Embryonic facial prominence (tissue), 1 donor: ENCODE data around the gene ZDHHC14.

ENCODE experiments used
- DNase-seq: peaks from one replicate; pipeline ENCODE4 v3.0.0-alpha.2; 2016; ENCODE audit errors: extremely low spot score

ZDHHC14 gene

DNA sequence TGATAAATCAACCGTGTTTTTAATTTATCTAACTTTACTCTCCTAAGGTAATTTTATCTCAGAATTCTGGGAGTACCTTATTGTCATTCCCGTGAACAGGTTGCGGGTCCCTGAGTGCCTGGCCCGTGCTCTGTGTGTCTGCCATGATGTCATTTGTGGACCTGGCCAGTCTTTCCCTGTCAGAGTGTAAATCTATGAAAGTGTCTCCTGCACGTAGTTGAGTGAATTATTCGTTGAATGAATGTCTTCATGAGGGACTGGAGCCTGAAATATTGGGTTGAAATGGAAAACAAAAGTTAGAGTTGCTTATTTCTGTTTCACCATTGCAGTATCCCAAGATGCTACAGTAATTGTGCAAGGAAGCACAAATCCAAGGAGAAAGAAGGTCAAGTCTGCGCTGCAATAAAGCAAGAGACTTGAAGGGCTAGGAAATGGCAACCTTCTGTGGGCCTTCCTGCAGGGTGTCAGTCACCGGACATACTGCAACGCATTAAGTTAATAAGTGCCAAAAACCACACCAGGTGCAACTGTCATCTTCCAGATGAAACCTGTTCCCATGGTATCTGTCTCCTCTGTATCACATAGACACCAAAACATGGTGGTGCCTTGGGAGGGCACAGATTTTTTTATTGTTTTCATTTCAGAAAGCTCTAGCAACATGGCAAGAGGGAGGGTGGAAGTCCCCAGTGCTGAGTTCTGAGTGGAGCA lies 135.5 kb downstream of the ZDHHC14 start:
- DNase-seq: no peak

DNA sequence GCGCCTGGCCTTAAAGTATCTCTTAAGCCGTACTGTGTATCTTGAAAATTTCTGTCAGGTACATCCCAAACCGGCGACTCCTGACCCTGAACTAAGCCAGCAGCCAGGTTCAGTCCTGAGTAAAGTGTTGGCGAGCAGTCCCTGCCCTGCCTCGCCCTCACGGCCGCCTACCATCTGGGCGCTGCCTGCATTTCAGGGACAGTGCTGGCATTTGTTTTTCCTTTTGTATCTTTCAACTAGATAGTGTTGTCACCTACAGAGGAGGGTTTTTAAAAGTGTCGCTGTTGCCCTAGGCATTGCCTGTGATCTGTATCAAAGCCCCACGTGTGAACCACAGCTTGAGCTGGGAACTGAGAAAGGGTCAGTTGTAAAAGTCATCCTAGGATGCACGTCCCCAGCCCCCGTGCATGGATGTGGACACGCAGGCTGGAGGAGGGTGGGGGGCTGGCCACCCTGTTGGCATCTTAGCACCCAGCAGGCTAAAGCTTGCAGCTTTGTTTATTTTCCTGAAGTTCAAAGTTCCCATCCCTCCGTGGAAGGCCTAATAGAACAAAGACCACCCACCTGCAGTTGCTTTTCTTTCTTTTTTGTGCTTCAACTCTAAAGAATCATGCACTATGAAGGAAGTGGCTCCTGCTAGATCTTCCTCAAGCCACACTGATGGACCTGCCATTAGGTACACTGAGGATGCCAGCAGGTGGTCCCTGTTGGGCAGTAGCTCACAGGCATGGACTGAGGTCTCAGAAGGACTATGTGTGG lies 136.8 kb downstream of the ZDHHC14 start:
- DNase-seq: no peak

DNA sequence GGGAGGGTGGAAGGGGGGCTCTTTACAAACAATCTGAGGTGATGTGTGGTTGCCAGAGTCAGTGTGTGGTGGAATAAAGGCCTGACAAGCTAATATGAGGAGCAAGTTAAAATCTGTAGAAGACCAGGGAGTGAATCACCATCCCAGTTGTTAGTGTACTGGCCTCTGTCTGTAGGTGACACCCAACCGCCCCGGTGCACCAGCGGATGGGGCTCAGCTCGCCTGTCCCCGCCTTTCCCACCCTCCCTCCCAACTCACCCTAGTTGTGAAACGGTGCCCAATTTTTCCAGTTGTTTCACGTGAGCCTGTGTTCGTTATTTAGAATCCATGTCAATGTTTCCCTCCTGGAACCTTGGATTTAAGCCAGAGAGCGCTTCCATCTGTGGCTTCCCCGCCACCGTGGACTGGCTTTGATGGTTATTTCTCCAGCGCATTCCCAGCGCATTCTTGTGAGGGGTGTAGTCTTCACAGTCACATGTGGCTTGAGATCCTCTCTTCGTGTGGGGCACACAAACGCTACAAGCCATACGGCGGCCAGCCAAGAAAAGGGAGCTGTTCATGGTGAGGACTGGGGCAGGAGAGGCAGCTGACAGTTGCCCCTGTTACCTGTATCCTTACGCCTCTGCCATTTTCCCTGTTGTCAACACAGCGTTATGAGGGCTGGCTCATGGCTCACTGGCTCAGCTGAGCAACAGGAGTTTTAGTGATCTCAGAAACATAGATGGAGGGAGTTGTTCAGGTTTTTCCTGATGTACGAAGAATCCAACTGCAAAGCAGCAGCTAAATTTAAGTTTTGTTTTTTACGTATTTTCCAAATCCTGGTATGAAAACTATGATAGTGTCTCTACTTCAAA lies 137.6 kb downstream of the ZDHHC14 start:
- no peak for DNase-seq

DNA sequence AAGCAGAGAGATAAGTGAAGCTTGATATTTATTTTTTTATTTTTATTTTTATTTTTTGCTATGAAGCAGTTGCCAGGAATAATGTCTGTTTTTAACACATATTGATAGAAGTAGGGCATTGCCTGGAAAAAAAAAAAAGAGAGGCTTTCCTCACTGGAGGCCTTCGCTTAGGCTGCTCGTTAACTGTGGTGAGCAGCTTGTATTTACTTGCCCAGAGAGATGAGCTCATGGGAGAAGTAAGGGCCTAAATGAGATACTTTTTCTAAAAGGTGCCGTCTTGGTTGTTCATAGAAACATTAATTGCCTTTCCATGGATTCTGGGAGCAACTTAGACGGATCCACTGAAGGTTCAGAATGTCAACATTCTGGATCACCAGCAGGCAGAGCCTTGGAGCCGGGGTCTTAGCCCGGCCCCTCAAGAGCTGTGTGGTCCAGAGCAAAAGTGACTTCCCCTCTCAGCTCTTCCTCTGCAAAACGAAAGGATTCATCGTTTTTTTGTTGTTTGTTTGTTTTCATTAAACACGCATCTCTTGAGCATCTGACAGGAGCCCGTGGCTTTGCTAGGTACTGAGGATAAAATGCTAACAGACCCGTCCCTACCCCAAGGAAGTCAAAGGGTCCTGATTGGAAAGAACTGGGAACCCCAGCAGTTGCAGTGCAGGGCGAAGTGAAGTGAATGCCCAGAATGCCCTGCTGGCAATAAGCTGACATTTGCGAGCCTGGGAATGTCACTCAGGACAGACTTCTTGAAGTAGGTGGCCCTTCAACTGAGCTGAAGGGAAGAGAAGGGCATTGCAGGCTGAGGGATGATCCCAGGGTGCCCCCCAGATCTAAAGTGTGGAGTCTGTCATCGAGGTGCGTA lies 138.5 kb downstream of the ZDHHC14 start:
- no peak for DNase-seq

DNA sequence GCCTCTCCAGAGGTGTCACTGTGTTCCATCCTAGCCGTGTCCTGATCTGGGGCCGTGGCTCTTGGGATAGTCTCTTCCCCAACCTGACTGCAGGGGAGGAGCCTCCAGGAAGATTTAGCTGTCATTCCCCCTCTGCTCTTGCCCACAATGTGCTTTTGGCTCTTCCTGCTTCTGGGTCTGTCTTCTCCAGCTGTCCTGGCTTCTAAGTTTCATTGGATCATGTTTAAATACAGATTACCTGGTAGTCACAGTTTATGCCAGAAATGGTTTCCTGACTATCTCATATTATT lies 139.1 kb downstream of the ZDHHC14 start:
- no peak for DNase-seq

DNA sequence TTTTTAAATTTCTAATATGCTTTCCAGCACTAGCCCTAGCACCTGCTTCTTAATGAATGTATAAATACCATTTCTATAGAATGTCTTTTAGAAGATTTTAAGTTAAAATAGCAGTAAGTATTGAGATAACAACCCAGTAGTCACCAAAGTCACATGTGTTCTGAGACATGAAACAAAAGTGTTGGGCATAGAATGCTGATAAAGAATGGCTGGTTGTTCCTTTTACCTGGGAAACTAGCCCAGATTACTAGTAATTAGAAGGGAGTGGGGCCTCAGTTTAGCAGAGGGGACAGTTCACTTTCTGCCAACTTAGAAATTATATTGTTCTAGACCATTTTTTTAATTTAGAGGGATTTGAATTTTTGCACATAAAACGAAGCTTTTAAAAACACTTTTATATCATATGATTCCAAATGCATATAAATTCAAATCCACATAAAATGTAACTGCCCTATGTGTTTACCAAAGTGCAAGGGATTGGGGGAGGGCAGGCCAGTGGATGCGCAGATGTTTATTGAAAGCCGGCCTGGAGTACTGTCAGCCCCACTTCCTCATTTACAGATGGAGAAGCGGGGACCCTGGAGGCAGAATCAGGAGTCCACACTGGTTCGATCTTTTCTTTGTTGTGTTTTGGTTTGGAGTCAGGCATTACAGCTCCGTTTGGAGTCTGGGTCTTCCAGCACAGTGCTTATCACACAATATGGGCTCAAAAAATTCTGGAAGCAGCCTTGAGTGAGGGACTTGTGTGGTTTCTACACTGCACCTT lies 139.8 kb downstream of the ZDHHC14 start:
- no peak for DNase-seq

DNA sequence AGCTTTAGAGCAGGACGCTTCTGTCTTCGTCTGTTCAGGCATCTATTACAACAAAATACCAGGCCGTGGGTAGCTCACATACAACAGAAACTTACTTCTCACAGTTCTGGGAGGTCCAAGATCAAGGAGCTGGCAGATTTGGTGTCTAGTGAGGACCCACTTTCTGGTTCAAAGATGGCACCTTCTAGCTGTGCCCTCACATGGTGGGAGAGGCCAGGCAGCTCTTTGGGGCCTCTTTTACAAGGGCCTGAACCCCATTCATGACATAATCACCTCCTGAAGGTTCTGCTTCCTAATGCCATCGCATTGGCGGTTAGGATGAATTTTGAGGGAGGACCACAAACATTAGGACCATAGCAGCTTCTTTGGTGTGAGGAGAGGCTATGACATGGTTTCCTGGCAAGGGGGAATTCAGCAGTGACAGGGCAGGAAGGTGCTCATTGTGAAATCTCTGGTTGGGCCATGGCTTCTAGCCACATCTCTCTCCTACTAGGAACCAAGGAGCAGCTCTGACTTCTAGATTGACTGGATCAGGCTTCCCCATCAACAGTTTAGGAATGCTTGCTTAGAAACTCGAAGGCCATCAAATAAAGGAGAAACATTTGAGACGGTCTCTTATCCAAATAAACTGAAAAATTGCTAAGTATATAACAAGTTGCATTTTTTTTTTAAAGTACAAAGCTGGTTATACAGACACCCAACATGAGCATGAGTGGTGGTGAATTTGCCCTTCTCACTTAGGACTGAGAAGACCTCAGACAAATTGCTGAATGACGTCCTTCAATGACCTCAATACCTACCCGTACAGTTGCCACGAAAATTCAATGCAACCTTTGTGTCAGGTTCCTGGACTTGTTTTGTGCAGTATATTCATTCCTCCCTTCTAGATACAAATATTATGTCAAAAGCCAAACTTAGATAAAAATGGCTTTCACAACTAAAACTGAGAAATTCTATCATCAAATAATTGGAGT lies 140.7 kb downstream of the ZDHHC14 start:
- DNase-seq: no peak

DNA sequence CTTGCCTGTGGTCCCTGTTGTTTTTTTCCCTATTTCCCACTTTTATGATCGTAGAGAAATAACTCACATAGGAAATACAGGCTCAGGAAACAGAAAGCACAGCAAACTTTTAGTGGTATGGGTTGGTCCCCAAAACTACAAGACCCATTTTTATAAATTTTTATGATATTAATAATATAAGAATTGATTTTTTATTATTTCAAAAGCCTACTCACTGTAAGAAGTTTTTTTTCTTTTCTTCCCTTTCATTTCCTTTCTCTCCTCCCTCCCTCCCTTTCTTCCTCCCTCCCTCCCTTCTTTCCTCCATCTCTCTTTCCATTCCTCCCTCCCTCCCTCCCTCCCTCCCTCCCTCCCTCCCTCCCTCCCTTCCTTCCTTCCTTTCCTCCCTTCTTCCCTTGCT lies 141.5 kb downstream of the ZDHHC14 start:
- no peak for DNase-seq

DNA sequence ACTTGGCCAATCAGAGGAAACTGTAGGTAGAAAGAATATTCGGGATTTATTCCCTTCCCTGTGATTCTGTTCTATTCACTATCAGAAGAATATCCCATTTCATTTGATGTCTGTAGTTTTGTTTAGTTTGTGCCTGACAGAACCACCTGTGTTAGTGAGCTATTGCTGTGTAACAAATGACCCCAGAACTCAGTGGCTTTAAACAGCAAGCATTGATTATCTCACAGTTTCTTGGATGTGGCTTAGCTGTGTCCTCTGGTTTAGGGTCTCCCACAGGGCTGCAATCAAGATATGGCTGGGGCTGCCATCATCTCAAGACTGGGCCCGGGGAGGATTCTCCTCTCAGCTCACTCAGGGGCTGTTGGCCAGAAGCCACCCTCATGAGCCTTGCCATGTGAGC lies 143.7 kb downstream of the ZDHHC14 start:
- DNase-seq: no peak

DNA sequence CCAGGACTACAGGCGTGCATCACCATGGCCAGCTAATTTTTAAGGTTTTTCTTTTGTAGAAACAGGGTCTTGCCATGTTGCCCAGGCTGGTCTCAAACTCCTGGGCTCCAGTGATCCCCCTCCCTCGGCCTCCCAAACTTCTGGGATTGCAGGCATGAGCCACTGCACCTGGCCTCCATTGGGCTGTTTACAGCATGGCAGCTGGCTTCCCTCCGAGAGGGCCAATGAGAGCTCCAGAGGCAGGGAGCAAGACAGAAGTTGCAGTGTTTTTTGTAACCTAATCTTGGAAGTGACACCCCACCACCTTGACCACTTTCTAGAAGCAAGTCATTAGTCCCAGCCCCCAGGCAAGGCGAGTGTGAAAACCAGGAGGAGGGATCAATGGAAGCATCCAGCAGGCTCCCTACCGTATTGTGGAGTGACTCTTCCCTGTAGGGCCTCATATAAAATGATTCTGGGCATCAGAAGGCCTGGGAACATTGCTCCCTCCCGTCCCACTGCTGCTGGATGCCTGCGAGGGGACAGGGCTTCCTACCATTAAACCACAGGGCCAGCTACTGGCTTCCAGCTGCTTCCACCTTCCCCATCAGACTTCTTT lies 144.4 kb downstream of the ZDHHC14 start:
- no peak for DNase-seq

DNA sequence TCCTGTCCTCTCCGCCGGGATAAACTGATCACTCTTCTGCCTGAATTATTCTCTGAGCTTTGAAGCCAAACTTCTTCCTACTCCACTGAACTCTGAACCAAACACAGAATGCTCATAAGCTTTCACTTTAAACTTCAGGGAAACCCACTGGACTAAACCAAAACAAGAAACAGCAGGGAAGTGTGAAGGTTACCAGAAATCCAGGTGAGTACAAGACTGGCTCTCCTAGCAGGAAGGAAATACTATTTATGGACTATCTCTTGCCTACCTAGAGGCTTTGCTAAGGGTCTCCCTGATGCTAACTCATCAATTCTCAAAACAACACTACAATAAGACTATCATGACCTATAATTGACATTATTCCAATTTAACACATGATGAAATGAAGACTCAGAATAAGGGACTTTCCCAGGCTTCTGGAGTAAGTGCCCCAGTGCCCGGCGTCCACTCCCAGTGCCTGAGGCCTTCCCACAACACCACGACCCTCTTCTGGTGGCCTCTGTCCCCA lies 145.0 kb downstream of the ZDHHC14 start:
- no peak for DNase-seq

DNA sequence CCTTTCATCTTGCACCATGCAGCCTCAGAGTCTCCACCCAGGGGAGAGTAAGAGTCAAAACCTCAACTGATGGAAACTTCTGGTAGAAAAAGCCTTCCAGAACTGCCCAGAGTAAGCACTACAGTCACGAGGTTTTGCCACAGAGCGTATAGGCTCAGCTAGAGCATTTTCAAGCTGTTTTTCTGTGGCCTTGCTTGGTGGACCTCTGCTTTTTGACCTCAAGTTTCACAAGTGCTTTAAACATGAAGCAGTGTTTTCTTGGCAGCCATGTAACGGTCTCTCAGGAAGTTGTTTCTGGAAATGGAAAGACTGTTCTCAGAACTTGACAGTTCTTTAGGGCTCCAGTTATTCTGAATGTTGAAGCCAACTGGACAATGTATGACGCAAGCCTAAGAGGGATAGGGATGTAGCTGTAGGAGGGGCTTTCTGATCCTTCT lies 146.5 kb downstream of the ZDHHC14 start:
- DNase-seq: no peak

DNA sequence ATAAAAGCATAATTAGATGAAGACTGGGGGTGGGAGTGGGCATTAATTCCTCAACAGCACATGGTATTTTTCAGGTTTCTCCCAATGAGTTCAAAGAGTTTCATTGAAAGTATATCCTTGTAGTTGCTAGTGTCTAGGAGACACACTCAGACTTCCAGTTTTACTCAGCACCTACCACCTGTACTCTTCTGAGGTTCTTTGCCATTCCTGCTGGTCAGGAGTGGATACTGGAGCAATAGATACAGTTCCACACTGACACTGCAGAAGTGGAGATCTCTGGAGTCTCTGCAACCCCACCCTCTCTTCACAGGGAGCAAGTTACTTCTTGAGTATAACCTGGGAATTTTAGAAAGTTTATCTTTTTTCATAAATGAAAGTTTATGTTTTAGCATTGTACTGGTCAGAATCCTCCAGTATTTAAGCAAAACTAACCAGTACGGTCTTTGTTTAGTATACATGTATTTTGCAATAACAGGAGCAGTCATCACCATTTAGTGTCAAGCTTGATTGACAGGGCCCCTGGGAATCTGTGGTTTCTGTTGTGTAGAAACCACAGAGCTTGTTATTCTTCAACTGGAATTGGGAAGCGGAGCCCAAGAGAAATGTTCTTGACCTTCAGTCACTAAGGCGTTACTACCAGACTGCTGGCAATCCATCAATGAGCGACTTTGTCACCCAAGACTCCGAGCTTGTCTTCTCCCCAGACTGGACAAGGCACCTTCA lies 148.1 kb downstream of the ZDHHC14 start:
- DNase-seq: no peak

DNA sequence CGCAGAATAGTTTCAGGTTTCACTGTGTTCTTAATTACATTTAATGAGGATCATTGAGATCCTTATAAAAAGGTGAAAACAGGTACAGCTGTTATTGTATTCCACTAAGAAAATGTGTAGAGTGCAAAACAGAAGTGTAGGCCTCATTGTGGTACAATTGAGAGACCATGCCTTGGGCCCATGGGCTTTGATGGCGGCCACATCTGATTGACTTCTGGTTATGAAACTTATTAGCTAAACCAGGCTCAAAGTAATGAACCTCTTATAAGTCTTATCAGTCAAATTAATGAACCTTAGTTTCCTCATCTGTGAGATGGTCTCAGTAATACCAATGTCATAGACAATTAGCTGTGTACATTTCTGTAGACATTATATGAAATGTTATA lies 148.7 kb downstream of the ZDHHC14 start:
- DNase-seq: no peak

DNA sequence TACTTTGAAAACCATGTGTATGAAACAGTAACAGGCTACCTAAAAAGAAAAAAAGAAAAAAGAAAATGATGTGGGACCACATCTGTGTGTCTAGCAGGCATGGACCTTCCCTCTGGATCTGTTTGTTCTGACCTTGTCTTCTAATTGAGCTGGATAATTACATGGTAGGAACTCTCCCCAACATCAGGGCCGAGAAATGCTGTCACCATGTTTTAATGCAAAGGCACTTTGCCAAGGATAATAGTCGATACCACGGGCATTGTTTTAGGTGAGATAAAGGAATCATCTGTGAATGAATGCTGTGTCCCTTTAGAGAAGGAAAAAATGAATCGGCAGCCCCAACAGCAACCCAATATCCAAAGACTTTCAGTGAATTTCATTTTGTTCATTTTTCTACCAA lies 149.1 kb downstream of the ZDHHC14 start:
- no peak for DNase-seq

DNA sequence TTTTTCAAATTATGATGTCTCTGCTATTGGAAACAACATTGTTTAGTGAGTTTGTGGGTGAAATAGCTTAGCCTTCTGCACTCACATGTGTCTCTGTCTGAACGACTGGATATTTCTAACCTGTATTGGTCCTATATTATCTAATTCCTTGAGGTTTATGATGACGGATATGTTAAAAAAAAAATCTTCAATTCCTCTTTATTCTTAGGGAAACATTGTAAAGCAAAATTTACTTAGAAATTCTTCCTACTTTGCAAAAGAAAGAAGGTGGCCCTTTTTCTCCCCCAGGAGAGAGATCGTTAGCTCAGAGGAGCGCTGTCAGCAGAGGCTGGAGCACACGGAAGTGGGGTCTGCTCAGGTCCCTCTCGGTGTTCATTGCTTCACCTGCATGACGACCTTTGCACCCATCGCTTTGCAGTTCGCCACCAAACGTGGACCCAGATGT lies 149.8 kb downstream of the ZDHHC14 start:
- DNase-seq: no peak

DNA sequence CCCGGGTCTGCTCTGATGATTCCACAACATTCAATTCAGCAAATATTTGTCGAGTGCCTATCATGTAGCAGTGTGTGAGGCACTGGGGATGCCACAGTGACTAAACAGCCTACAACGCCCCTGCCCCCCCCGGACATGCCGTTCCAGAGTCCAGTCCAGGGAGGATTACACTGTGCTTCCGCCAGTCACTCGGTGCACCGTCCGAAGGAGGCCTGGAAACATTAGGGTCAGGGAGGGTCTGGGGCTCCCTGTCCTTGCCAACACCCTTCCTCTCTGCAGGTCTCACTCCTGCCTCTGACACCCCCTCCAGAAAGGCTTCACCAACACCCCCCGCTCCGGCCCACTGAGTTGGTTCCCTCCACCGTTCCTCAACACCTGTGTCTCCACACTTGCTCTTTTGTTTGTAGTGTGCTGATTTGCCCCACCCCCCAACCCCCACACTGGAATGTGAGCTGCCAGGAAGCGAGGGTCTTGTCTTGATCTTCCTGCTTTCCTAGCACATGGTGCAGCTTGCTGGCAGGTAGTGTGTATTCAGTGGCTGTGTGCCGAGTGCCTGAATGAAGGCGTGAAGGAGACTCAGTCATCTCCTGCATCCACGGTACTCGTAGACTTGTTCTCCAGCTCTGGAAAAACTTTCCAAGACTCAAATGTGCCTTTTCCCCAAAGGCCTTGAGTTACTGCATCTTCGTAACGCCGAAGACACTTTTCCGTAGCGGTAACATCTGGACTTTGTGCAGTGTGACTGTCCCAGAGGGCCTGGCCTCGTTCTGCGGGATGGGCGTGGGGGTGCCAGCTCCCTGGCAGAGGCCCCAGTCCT lies 150.4 kb downstream of the ZDHHC14 start:
- DNase-seq: no peak

DNA sequence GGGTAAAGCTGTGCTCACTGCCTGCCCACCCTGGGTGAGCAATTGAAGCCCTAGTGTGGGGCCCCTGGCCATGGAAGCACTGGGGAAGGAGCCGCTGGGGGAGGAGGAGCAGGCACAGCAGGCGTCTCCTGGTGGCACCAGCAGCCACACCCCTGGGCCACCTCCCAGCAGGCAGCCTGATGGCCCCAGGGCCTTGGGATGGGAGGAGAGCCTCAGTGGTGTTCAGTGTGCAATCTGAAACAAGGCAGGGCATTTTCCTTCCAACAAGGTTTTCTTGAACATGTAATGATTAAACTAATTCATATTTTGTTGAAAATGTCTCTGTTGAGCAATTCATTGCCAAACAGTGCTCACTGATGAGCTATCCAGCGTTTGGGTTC lies 151.0 kb downstream of the ZDHHC14 start:
- DNase-seq: no peak
